ENCODE results near the gene RHBDL2.
"Not testable (repeated sequence)": the region's sequence is repeated elsewhere in the genome, so short reads cannot be mapped to it uniquely, and the experiment has no call there.

The RHBDL2 gene

DNA sequence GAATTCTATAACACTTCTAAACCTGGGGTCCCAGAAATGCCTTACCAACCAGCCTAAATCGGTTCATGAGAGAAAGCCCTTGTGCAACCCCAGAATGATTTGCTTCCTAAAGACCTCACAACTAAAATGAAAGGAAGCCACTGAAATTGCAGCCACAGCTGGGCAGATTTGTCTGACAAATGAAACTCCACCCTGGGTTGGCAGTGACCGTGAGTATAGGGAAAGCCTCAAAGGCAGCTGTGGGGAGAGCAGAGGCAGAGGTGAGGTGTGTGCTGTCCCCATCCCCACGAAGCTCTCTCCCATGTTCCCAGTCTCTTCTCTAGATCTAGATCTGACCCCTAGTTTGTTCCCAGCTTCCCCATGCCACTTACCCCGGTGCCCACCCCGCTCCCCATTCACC lies 23.1 kb downstream of the RHBDL2 start:
- Histone ChIP-seq H3K4me3 (ENCODE audit: severe bottlenecking) (no peak overlapping the region), H3K9me3 (ENCODE audit: severe bottlenecking) (peaks cover 2% of the 10 kb centered on the region), H3K4me1 (ENCODE audit: insufficient read depth, poor library complexity, severe bottlenecking) (no peaks in the 10 kb centered on the region), H3K36me3 (ENCODE audit: low read depth) (no peaks in the 10 kb centered on the region), H3K27ac (ENCODE audit: poor library complexity, severe bottlenecking) (no peak overlapping the region), H3K27me3 (ENCODE audit: insufficient read depth, poor library complexity, severe bottlenecking) (no peaks in the 10 kb centered on the region)
- no peak for ATAC-seq (ENCODE audit: low read depth)
- DNase-seq (ENCODE audit: low spot score) = no peak
- TF ChIP-seq CTCF (IDR thresholded peaks at IDR 0.05; ENCODE audit: poor library complexity, severe bottlenecking) = no peak

- ATAC-seq (ENCODE audit: low read depth) = no peak
- no peak overlapping the region for H3K27ac ChIP-seq (ENCODE audit: poor library complexity, severe bottlenecking)
- peaks cover 2% of the 10 kb centered on the region for H3K9me3 ChIP-seq (ENCODE audit: severe bottlenecking)
Observed at GRCh38 chr1:38917772-38918171, 23.9 kb downstream of the RHBDL2 start.

GRCh38 chr1:38917337-38917736 lies 24.3 kb downstream of the RHBDL2 start:
- Histone ChIP-seq H3K27me3 (ENCODE audit: insufficient read depth, poor library complexity, severe bottlenecking) (no peaks in the 10 kb centered on the region), H3K4me1 (ENCODE audit: insufficient read depth, poor library complexity, severe bottlenecking) (no peaks in the 10 kb centered on the region), H3K4me3 (ENCODE audit: severe bottlenecking) (no peak overlapping the region), H3K27ac (ENCODE audit: poor library complexity, severe bottlenecking) (no peak overlapping the region), H3K9me3 (ENCODE audit: severe bottlenecking) (peaks cover 2% of the 10 kb centered on the region), H3K36me3 (ENCODE audit: low read depth) (no peaks in the 10 kb centered on the region)
- ATAC-seq (ENCODE audit: low read depth) = no peak
- no peak for DNase-seq (ENCODE audit: low spot score)
- no peak for TF ChIP-seq CTCF (IDR thresholded peaks at IDR 0.05; ENCODE audit: poor library complexity, severe bottlenecking)

More at GRCh38 chr1:38917772-38918171, 23.9 kb downstream of the RHBDL2 start:
- DNase-seq (ENCODE audit: low spot score) = no peak
- H3K36me3 ChIP-seq (ENCODE audit: low read depth) = no peaks in the 10 kb centered on the region
- TF ChIP-seq CTCF (IDR thresholded peaks at IDR 0.05; ENCODE audit: poor library complexity, severe bottlenecking) = no peak
- no peaks in the 10 kb centered on the region for H3K4me1 ChIP-seq (ENCODE audit: insufficient read depth, poor library complexity, severe bottlenecking)
- no peak overlapping the region for H3K4me3 ChIP-seq (ENCODE audit: severe bottlenecking)
- no peaks in the 10 kb centered on the region for H3K27me3 ChIP-seq (ENCODE audit: insufficient read depth, poor library complexity, severe bottlenecking)

GRCh38 chr1:38915352-38915948 lies 26.2 kb downstream of the RHBDL2 start:
- H3K9me3 ChIP-seq (ENCODE audit: severe bottlenecking) = peaks cover 2% of the 10 kb centered on the region
- no peaks in the 10 kb centered on the region for H3K27me3 ChIP-seq (ENCODE audit: insufficient read depth, poor library complexity, severe bottlenecking)
- H3K27ac ChIP-seq (ENCODE audit: poor library complexity, severe bottlenecking) = no peak overlapping the region
- ATAC-seq (ENCODE audit: low read depth) (no peak), DNase-seq (ENCODE audit: low spot score) (no peak)
- TF ChIP-seq CTCF (IDR thresholded peaks at IDR 0.05; ENCODE audit: poor library complexity, severe bottlenecking) = no peak
- no peak overlapping the region for H3K4me3 ChIP-seq (ENCODE audit: severe bottlenecking)
- H3K4me1 ChIP-seq (ENCODE audit: insufficient read depth, poor library complexity, severe bottlenecking) = no peaks in the 10 kb centered on the region
- no peaks in the 10 kb centered on the region for H3K36me3 ChIP-seq (ENCODE audit: low read depth)

GRCh38 chr1:38914908-38915307 lies 26.7 kb downstream of the RHBDL2 start:
- not testable (repeated sequence) for H3K27ac ChIP-seq (ENCODE audit: poor library complexity, severe bottlenecking); H3K9me3 ChIP-seq (ENCODE audit: severe bottlenecking); DNase-seq (ENCODE audit: low spot score); H3K36me3 ChIP-seq (ENCODE audit: low read depth); H3K27me3 ChIP-seq (ENCODE audit: insufficient read depth, poor library complexity, severe bottlenecking); H3K4me1 ChIP-seq (ENCODE audit: insufficient read depth, poor library complexity, severe bottlenecking); H3K4me3 ChIP-seq (ENCODE audit: severe bottlenecking); ATAC-seq (ENCODE audit: low read depth)
